HUES6 (cell line): Measurements from ENCODE around the gene ATG2A.
A peak's percentile ranks its signal among the peaks of the same experiment; 100 is the strongest.

ENCODE experiments used
- H3K27ac ChIP-seq: 2 replicates; pipeline ENCODE4 v1.7.0; 2013; ENCODE audit warnings: low read depth, mild to moderate bottlenecking, low read length, inconsistent platforms
- H3K27me3 ChIP-seq: 2 replicates; pipeline ENCODE4 v1.6.1; 2013; ENCODE audit warnings: low read length; ENCODE audit not compliant: control insufficient read depth, insufficient read depth
- H3K36me3 ChIP-seq: 2 replicates; pipeline ENCODE4 v1.6.1; 2013; ENCODE audit warnings: low read length; ENCODE audit not compliant: control insufficient read depth, insufficient read depth
- H3K4me1 ChIP-seq: 2 replicates; pipeline ENCODE4 v1.6.1; 2013; ENCODE audit warnings: low read length; ENCODE audit not compliant: control insufficient read depth, insufficient read depth
- H3K4me3 ChIP-seq: 2 replicates; pipeline ENCODE4 v1.5.1; 2013; ENCODE audit warnings: low read depth, low read length
- H3K9ac ChIP-seq: one replicate; pipeline ENCODE4 v1.6.1; 2013; ENCODE audit warnings: mild to moderate bottlenecking, low read length
- H3K9me3 ChIP-seq: 2 replicates; pipeline ENCODE4 v1.6.1; 2013; ENCODE audit warnings: low read depth, low read length; ENCODE audit not compliant: control insufficient read depth, insufficient read depth

Gene ATG2A

GRCh38 chr11:64892411-64892831 lies 24.6 kb downstream of the ATG2A start:
- Histone ChIP-seq H3K4me1 (peaks cover 15% of the 10 kb centered on the region), H3K27ac (no peak overlapping the region), H3K9me3 (no peaks in the 10 kb centered on the region), H3K4me3 (no peak overlapping the region), H3K9ac (no peak overlapping the region), H3K36me3 (peaks cover 17% of the 10 kb centered on the region), H3K27me3 (no peaks in the 10 kb centered on the region)

DNA sequence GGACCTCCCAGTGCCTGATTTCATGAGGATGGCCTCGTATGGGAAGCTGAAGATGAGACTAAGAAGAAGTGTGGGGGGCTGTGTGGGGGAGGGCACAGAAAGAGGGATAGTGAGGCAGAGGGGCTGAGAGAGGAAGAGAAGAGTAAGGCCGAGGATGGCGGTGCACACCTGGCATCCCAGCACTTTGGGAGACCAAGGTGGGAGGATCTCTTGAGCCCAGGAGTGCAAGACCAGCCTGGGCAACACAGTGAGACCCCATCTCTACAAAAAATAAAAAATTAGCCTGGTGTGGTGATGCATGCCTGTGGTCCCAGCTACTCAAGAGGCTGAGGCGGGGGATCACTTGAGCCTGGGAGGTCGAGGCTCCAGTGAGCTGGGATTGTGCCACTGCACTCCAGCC lies 25.1 kb downstream of the ATG2A start:
- H3K4me3 ChIP-seq, result no peak overlapping the region
- peaks cover 12% of the 10 kb centered on the region for H3K36me3 ChIP-seq
- H3K27me3 ChIP-seq, result no peaks in the 10 kb centered on the region
- no peak overlapping the region for H3K9ac ChIP-seq
- H3K9me3 ChIP-seq, result no peaks in the 10 kb centered on the region
- H3K4me1 ChIP-seq, result peaks cover 18% of the 10 kb centered on the region
- no peak overlapping the region for H3K27ac ChIP-seq

DNA sequence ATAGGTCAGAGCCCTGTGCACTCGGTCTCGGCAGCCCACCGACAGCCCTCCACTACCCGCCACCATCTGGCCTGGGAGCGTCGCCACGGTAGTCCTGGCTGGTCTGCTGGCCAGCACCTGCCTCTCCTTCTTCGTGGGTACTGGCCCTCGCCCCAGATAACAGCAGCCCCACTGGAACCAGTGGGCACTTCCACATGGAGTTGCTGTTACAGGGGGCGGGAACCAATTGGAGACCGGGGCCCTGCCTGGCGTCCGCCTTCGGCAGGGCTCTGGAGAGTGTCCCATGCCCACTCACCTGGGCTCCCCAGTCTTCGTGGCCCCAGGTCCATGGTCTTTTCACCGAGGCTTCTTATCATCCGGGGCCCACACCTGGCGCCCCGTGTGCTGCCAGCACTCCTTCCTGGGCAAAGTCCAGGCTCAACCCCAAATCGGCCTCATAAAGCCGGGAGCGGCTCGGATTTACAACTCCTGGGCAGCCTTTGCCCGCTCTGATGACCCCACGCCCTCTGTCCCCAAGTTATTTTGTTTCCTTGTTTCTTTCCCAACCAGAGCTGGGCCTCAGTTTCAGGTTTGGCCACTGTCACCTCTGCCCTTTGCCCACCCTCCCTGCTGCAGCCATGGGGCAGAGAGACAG lies 25.7 kb downstream of the ATG2A start:
- no peaks in the 10 kb centered on the region for H3K27me3 ChIP-seq
- peaks cover 7% of the 10 kb centered on the region for H3K36me3 ChIP-seq
- H3K9me3 ChIP-seq, result no peaks in the 10 kb centered on the region
- H3K27ac ChIP-seq, result no peak overlapping the region
- no peak overlapping the region for H3K9ac ChIP-seq
- H3K4me3 ChIP-seq, result no peak overlapping the region
- peaks cover 18% of the 10 kb centered on the region for H3K4me1 ChIP-seq

GRCh38 chr11:64890522-64890939 lies 26.5 kb downstream of the ATG2A start:
- no peak overlapping the region for H3K4me3 ChIP-seq
- H3K9ac ChIP-seq, result no peak overlapping the region
- H3K36me3 ChIP-seq, result peaks cover 4% of the 10 kb centered on the region; the same call in 1 of the 2 replicates
- peaks cover 18% of the 10 kb centered on the region for H3K4me1 ChIP-seq
- no peaks in the 10 kb centered on the region for H3K9me3 ChIP-seq
- H3K27ac ChIP-seq, result no peak overlapping the region
- H3K27me3 ChIP-seq, result no peaks in the 10 kb centered on the region

GRCh38 chr11:64888729-64889511 lies 28.1 kb downstream of the ATG2A start:
- no peak overlapping the region for H3K27ac ChIP-seq
- H3K36me3 ChIP-seq, result no peaks in the 10 kb centered on the region
- H3K9ac ChIP-seq, result no peak overlapping the region
- no peaks in the 10 kb centered on the region for H3K27me3 ChIP-seq
- no peak overlapping the region for H3K4me3 ChIP-seq
- H3K4me1 ChIP-seq, result peaks cover 18% of the 10 kb centered on the region
- H3K9me3 ChIP-seq, result no peaks in the 10 kb centered on the region

- H3K4me1 ChIP-seq, result peaks cover 18% of the 10 kb centered on the region
- no peaks in the 10 kb centered on the region for H3K9me3 ChIP-seq
- H3K36me3 ChIP-seq, result no peaks in the 10 kb centered on the region
- no peaks in the 10 kb centered on the region for H3K27me3 ChIP-seq
- peak overlapping the region; percentile 56 for H3K9ac ChIP-seq
- no peak overlapping the region for H3K27ac ChIP-seq
- peak overlapping the region; percentile 49 for H3K4me3 ChIP-seq
Measured at GRCh38 chr11:64888406-64888728, 28.6 kb downstream of the ATG2A start.

DNA sequence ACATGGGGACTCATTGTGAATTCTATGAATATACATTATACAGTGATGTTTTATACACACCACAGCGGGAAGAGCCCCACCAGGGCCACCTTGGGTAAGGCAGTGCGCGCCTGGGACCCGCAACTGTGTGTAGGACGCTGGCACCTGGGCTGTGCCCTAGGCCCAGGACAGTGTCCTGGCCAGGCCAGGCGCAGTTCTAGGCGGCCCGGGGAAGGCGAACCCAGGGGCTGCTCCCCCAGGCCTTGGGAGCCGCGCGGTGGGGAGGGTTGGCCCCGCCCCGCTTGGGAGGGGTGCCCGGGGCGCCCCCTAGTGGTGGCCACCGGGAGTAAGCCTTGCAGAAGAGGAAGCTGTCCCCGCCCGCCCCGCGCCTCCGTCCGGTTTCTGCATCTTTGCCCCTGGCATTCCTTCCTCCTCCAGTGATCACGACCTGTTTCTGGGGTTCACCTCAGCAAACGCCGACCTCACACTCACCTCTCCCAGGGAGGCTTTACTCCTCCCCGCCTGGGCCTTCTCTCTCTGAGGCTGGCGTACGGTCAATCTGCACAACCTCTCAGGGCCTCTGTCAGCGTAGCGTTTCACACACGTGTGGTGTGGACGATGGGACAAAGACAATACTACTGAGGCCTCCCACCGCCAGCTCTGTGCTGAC lies 29.1 kb downstream of the ATG2A start:
- no peaks in the 10 kb centered on the region for H3K9me3 ChIP-seq

DNA sequence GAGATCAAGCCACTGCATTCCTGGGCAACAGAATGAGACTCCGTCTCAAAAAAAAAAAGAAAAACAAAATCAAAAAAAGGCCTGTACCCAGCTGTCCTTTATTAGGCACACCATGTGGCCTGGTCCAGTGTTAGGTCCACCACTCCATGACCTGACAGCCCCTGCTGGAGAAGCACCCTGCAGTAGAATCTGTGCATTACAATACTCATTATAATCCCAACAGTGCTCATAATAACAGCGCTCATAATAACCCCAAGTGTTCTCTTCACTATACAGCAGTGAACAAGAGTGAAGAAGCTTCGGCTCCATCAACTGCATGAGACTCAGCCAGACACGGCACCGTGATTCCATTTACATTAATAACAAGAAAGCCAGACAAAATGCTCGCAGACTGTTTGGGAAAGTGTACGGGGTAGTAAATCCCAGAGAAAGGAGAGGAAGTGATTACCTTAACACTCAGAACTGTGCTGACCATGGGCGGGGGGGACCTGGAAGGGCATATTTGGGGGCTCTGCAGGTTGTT lies 29.7 kb downstream of the ATG2A start:
- peak overlapping the region; percentile 17 for H3K9ac ChIP-seq
- H3K27me3 ChIP-seq, result no peaks in the 10 kb centered on the region
- H3K4me3 ChIP-seq, result peak overlapping the region; percentile 49; the same call in 1 of the 2 replicates
- no peaks in the 10 kb centered on the region for H3K36me3 ChIP-seq
- peaks cover 18% of the 10 kb centered on the region for H3K4me1 ChIP-seq
- no peak overlapping the region for H3K27ac ChIP-seq
- H3K9me3 ChIP-seq, result no peaks in the 10 kb centered on the region

More for the DNA sequence above, 29.1 kb downstream of the ATG2A start:
- H3K36me3 ChIP-seq, result no peaks in the 10 kb centered on the region
- no peak overlapping the region for H3K27ac ChIP-seq
- peak overlapping the region; percentile 49 for H3K4me3 ChIP-seq
- peaks cover 18% of the 10 kb centered on the region for H3K4me1 ChIP-seq
- no peaks in the 10 kb centered on the region for H3K27me3 ChIP-seq
- H3K9ac ChIP-seq, result peak overlapping the region; percentile 56

DNA sequence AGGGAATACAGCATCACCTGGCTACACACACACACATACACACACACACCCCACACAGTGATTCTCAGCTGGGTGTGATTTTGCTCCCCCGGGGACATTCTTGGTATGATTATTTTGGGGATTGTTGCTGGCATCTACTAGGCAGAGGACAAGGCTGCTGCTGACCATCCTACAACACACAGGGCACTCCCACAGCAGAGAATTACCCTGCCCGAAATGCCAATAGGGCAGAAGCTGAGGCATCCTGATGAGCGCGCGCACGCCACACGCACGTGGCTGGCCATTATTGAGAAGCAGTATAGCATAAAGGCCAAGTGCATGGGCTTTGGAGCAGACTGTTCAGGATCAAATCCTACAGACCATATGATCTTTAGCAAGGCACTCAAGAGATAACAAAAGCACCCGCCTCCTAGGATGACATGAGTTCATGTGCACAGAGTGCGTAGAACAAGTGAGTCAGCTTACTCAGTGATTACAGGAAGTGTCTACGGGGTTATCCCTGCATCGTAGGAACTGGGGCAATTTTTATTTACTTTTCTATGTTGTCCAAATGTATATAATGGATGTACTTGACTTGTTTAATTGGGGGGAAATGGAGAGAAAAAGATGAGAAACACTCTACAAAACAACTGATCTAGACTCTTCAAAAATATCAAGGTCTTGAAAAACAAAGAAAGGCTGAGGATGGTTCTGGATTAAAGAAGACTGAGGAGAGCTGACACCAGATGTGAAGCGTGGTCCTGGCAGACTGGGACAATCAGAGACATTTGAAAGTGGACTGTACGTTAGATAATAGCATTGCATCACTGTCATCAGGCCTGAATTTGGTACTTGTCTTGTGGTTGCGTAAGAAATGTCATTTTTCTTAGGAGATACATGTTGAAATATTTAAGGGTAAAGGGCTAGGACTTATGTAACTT lies 31.4 kb downstream of the ATG2A start:
- Histone ChIP-seq H3K4me1 (peaks cover 18% of the 10 kb centered on the region), H3K27me3 (no peaks in the 10 kb centered on the region), H3K4me3 (no peak overlapping the region), H3K36me3 (no peaks in the 10 kb centered on the region), H3K27ac (no peak overlapping the region), H3K9me3 (no peaks in the 10 kb centered on the region), H3K9ac (no peak overlapping the region)

GRCh38 chr11:64884019-64884418 lies 33.0 kb downstream of the ATG2A start:
- H3K4me3 ChIP-seq, result no peak overlapping the region
- no peaks in the 10 kb centered on the region for H3K27me3 ChIP-seq
- no peak overlapping the region for H3K27ac ChIP-seq
- H3K36me3 ChIP-seq, result no peaks in the 10 kb centered on the region
- peaks cover 24% of the 10 kb centered on the region for H3K4me1 ChIP-seq
- no peaks in the 10 kb centered on the region for H3K9me3 ChIP-seq
- peak overlapping the region; percentile 15 for H3K9ac ChIP-seq
